ENCODE measurements around the gene RAB7A.
A peak's percentile ranks its signal among the peaks of the same experiment; 100 is the strongest.

- no peak for TF ChIP-seq EZH2 (IDR thresholded peaks at IDR 0.05; ENCODE audit: low read depth, unreplicated experiment)
- peak; percentile 58 to 72 for TF ChIP-seq CTCF (conservative IDR thresholded peaks at IDR 0.05; ENCODE audit: low read depth in 2 of 2)
- TF ChIP-seq, protein P1, sequence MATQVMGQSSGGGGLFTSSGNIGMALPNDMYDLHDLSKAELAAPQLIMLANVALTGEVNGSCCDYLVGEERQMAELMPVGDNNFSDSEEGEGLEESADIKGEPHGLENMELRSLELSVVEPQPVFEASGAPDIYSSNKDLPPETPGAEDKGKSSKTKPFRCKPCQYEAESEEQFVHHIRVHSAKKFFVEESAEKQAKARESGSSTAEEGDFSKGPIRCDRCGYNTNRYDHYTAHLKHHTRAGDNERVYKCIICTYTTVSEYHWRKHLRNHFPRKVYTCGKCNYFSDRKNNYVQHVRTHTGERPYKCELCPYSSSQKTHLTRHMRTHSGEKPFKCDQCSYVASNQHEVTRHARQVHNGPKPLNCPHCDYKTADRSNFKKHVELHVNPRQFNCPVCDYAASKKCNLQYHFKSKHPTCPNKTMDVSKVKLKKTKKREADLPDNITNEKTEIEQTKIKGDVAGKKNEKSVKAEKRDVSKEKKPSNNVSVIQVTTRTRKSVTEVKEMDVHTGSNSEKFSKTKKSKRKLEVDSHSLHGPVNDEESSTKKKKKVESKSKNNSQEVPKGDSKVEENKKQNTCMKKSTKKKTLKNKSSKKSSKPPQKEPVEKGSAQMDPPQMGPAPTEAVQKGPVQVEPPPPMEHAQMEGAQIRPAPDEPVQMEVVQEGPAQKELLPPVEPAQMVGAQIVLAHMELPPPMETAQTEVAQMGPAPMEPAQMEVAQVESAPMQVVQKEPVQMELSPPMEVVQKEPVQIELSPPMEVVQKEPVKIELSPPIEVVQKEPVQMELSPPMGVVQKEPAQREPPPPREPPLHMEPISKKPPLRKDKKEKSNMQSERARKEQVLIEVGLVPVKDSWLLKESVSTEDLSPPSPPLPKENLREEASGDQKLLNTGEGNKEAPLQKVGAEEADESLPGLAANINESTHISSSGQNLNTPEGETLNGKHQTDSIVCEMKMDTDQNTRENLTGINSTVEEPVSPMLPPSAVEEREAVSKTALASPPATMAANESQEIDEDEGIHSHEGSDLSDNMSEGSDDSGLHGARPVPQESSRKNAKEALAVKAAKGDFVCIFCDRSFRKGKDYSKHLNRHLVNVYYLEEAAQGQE (IDR thresholded peaks at IDR 0.05; ENCODE audit: unreplicated experiment): no peak
These were observed 137.6 kb downstream of the RAB7A start for GRCh38 chr3:128863560-128863959.
